Breast epithelium (tissue), 3 donors: ENCODE data around the gene OR2L2.

ENCODE experiments used
- POLR2AphosphoS5 ChIP-seq, 3 donors: sonication (generic); formaldehyde crosslinking; IDR thresholded peaks; one replicate each; pipeline ENCODE4 v1.6.1; 2017; ENCODE audit warnings: antibody characterized with exemption in 3 of 3
- TF ChIP-seq, protein P1 (sequence below), 3 donors: fragments of 450-650 bp; IDR thresholded peaks; one replicate each; pipeline ENCODE4 v1.5.1; 2016 to 2017; ENCODE audit warnings: antibody characterized with exemption in 3 of 3, mild to moderate bottlenecking in 3 of 3, moderate library complexity in 3 of 3

DNA sequence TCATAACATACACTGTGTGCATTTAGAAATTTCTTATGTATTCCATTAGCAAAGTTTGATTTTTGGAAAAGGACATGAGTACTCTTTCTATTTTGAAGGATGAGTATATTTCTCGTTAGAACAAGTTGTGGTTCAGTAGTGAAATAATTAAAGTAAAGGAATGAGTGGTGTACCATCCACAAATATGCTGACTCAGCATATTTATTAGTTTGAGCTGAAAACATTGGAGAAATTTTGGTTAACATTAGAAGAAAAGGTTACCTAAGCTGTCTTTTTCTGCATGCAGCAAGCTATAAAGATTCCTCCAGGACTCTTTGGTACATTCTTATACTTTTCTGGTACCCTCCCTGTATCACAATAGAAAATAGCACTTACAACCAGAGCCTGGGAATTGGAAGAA, 22.1 kb upstream of the OR2L2 start:
- TF ChIP-seq, protein P1, sequence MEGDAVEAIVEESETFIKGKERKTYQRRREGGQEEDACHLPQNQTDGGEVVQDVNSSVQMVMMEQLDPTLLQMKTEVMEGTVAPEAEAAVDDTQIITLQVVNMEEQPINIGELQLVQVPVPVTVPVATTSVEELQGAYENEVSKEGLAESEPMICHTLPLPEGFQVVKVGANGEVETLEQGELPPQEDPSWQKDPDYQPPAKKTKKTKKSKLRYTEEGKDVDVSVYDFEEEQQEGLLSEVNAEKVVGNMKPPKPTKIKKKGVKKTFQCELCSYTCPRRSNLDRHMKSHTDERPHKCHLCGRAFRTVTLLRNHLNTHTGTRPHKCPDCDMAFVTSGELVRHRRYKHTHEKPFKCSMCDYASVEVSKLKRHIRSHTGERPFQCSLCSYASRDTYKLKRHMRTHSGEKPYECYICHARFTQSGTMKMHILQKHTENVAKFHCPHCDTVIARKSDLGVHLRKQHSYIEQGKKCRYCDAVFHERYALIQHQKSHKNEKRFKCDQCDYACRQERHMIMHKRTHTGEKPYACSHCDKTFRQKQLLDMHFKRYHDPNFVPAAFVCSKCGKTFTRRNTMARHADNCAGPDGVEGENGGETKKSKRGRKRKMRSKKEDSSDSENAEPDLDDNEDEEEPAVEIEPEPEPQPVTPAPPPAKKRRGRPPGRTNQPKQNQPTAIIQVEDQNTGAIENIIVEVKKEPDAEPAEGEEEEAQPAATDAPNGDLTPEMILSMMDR (IDR thresholded peaks at IDR 0.05), result no peak
- TF ChIP-seq POLR2AphosphoS5 (IDR thresholded peaks at IDR 0.05), result no peak
